ENCODE results near the gene PPL.

GRCh38 chr16:4879049-4879448, 57.9 kb downstream of the PPL start:
- TF ChIP-seq CTCF (IDR thresholded peaks at IDR 0.05) (no peak), POLR2A (IDR thresholded peaks at IDR 0.05) (no peak)

Measured in Peyer's patch (tissue), 4 donors.